Activated naive CD4-positive, alpha-beta T cell treated with anti-CD3 and anti-CD28 coated beads, Interleukin-2, amount 50 U/mL, for 24 hours (primary cell): ENCODE measurements around the gene PIP5K1B.
A peak's percentile ranks its signal among the peaks of the same experiment; 100 is the strongest.
"Not testable (repeated sequence)": the region's sequence is repeated elsewhere in the genome, so short reads cannot be mapped to it uniquely, and the experiment has no call there.

Experiments
- H3K27ac Mint-ChIP-seq: one replicate; pipeline ENCODE4 v1.8.0; 2021; ENCODE audit warnings: mild to moderate bottlenecking, mixed read lengths
- H3K27me3 Mint-ChIP-seq: one replicate; pipeline ENCODE4 v1.8.0; 2021; ENCODE audit warnings: mixed read lengths
- H3K36me3 Mint-ChIP-seq: one replicate; pipeline ENCODE4 v1.8.0; 2021; ENCODE audit warnings: mixed read lengths
- H3K4me1 Mint-ChIP-seq: one replicate; pipeline ENCODE4 v1.8.0; 2021; ENCODE audit warnings: mixed read lengths
- H3K4me3 Mint-ChIP-seq: one replicate; pipeline ENCODE4 v1.8.0; 2021; ENCODE audit warnings: mild to moderate bottlenecking, mixed read lengths
- H3K9me3 Mint-ChIP-seq: one replicate; pipeline ENCODE4 v1.8.0; 2021; ENCODE audit warnings: mixed read lengths

Gene PIP5K1B, protein sequence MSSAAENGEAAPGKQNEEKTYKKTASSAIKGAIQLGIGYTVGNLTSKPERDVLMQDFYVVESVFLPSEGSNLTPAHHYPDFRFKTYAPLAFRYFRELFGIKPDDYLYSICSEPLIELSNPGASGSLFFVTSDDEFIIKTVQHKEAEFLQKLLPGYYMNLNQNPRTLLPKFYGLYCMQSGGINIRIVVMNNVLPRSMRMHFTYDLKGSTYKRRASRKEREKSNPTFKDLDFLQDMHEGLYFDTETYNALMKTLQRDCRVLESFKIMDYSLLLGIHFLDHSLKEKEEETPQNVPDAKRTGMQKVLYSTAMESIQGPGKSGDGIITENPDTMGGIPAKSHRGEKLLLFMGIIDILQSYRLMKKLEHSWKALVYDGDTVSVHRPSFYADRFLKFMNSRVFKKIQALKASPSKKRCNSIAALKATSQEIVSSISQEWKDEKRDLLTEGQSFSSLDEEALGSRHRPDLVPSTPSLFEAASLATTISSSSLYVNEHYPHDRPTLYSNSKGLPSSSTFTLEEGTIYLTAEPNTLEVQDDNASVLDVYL

DNA sequence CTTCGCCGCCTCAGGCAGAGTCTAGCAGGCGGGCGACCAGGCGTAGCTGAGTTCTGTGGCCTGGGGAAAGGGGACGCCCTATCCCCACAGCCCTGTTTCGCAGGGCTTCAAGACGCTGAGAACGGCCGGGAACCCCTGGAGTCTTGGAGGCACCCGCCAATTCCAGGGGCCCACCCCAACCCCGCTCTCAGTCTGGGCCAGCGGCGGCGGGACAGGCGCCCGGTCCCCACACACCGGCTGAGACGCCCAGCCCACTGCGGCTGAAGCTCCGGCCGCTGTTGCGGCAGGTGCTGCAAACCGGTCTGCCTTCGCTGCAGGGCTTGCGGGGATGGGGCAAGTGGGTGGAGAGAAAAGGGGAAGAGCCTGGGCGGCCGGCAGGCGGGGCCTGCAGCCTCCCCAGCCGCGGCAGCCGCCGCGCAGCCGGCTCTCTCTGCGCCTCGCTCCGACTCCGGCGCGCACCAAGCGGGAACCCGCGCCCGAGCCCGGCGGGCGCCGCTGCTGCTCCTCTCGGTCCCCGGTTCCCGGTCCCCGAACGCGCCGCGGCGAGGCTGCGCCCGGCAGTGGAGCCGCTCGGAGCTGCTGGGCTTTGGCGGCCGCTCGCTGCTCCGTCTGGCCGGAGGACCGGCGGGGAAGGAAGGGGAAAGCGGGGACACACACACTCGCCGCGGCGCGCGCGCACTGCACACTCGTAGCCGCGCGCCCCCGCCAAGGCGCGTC is at the start of gene PIP5K1B:
Gene PIP5K1B (plus strand): TSS at position 427 of the 717 bp plus-strand sequence. CDS start 117,375 bp downstream, outside the sequence.
- Mint-ChIP-seq H3K4me1 (peaks cover 17% of the 10 kb centered on the region), H3K27me3 (peaks cover 46% of the 10 kb centered on the region), H3K9me3 (no peaks in the 10 kb centered on the region), H3K36me3 (no peaks in the 10 kb centered on the region), H3K27ac (peak within 1 kb of the TSS; percentile 33), H3K4me3 (peak within 1 kb of the TSS; percentile 87)

DNA sequence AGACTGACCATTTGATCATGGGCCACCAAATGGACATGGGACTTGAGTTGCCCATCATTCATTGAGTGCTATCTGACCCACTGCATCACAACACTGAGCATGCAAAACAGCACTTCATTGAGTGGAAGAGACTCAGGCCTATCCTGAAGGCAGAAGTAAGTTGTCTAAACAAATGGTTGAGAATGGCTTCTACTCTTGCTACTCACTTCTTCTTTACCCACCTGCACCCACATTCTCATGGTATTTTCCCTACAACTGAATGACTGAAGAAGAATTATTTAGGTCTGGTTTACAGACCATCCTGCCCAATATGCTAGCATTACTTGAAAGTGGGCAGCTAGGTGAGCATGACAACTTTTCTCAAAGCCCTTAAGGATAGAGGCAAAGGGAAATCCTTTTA is 41.0 kb upstream of the PIP5K1B start:
- no peak overlapping the region for H3K27ac Mint-ChIP-seq
- H3K9me3 Mint-ChIP-seq: peaks cover 7% of the 10 kb centered on the region
- no peaks in the 10 kb centered on the region for H3K27me3 Mint-ChIP-seq
- H3K36me3 Mint-ChIP-seq: no peaks in the 10 kb centered on the region
- no peak overlapping the region for H3K4me3 Mint-ChIP-seq
- no peaks in the 10 kb centered on the region for H3K4me1 Mint-ChIP-seq

DNA sequence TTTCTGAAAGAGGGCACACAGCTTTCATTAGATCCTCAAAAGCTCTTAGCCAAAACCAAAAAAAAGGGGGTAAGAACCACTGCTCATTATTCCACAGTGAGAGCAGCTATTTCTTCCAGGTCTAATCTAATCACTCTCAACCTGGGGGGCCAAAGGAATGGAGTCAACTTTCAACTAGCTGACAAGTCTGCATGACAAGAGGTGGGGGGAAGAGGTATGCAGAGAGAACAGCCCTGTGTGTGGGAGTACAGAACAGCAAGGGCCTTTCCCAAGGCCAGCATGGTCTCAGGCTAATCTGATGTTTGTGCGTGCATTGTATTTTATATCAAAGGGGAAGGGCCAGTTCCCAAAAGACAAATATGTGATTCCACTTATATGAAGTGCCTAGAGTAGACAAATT is 36.9 kb upstream of the PIP5K1B start:
- no peak overlapping the region for H3K4me3 Mint-ChIP-seq
- H3K27me3 Mint-ChIP-seq: no peaks in the 10 kb centered on the region
- H3K4me1 Mint-ChIP-seq: no peaks in the 10 kb centered on the region
- H3K27ac Mint-ChIP-seq: no peak overlapping the region
- H3K36me3 Mint-ChIP-seq: no peaks in the 10 kb centered on the region
- H3K9me3 Mint-ChIP-seq: no peaks in the 10 kb centered on the region

DNA sequence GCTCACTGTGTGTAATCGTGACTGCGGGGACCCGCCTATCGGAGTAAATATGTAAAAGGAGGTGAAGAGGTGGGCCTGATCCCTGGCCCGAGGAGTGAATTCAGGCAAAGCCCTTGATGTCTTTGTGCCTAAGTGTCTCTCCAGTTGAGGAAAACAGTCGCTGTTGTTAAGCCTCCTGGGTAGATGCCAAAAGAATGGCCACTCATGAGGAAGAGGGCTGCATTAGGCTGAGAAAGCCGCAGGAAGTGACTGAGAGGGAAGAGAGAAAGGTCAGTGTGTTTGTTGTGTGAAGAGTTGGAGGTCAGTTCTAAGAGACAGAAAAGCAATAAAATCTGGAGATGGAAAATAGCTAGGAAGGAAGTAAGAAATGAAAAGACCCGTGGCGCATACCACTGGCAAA is 35.8 kb upstream of the PIP5K1B start:
- Mint-ChIP-seq H3K27ac (no peak overlapping the region), H3K4me3 (no peak overlapping the region), H3K27me3 (no peaks in the 10 kb centered on the region), H3K4me1 (no peaks in the 10 kb centered on the region), H3K36me3 (no peaks in the 10 kb centered on the region), H3K9me3 (no peaks in the 10 kb centered on the region)

DNA sequence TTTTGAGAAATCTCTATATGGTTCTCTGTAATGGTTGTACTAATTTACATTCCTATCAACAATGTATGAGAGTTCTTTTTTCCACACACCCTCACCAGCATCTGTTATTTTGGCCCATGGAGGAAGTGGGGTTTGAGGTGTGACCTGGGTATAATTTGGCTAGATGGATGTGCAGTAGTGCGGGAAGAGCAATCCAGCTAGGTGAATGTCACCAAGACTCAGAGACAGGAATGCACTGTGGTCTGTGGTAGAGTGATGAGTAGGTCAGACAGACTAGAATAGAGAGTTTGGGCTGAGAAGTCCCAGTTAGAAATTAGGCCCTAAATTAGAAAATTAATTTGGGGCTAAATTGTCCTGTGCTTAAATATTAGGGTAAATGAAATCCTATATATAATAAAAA is 32.8 kb upstream of the PIP5K1B start:
- Mint-ChIP-seq H3K4me1 (no peaks in the 10 kb centered on the region), H3K27ac (no peak overlapping the region), H3K27me3 (peaks cover 2% of the 10 kb centered on the region), H3K36me3 (no peaks in the 10 kb centered on the region), H3K9me3 (no peaks in the 10 kb centered on the region), H3K4me3 (no peak overlapping the region)

DNA sequence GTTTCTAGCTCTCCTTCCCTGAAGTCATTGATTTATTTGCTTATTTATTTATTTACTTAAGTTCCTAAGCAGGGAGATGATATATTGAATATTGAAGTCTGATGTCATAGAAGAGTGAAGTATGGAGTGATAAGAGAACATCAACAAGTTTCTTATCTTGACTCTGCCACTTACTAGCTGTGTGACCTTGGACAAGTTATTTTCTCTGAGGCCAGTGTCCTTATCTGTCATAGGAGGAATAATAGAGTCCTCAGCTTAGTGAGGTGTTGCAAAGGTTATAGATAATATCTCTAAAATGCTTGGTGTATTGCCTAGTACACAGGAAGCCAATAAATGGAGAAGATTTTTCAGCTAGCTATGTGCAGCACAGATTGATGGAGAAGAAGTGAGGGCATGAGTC is 32.4 kb upstream of the PIP5K1B start:
- Mint-ChIP-seq H3K36me3 (no peaks in the 10 kb centered on the region), H3K4me1 (no peaks in the 10 kb centered on the region), H3K27me3 (peaks cover 3% of the 10 kb centered on the region), H3K4me3 (no peak overlapping the region), H3K9me3 (no peaks in the 10 kb centered on the region), H3K27ac (no peak overlapping the region)

DNA sequence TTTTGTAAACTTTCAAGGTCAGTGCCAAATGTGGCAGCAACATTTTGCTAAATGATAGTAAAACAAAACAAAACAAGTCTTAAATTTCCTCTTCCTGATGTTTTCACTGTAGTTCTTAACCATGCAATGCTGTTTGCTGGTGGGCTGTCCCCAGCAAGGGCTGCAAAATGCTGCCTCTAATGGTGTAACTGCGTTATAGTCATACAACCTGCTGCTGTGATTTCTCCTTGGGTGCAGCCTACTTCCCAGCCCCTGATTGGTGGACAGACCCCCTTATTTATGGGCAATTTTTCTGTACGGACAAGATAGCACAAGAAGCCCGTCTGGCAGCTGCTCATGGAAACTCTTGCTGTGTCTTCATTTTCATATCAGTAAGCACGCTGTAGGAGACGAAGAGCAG is 26.6 kb upstream of the PIP5K1B start:
- Mint-ChIP-seq H3K9me3 (no peaks in the 10 kb centered on the region), H3K36me3 (no peaks in the 10 kb centered on the region), H3K4me1 (no peaks in the 10 kb centered on the region), H3K4me3 (no peak overlapping the region), H3K27ac (no peak overlapping the region), H3K27me3 (peaks cover 6% of the 10 kb centered on the region)

DNA sequence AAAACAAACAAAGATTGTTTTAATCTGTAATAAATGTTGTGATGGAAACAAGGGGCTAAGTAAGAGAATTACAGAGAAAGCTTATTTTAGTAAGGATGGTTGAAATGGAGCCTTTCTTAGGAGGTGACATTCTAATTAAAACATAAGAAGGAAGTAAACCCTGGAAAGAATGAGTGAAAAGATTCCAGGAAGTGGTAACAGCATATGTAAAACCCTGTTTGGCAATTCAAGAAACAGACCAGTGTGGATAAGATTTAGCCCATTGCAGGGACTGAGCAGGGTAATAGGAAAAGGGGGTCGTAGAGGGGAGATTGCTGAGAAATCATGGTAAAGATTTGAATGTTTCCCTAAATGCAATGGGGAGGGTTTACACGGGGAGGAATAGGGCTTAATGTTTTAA is 21.6 kb upstream of the PIP5K1B start:
- no peaks in the 10 kb centered on the region for H3K36me3 Mint-ChIP-seq
- no peaks in the 10 kb centered on the region for H3K9me3 Mint-ChIP-seq
- no peak overlapping the region for H3K4me3 Mint-ChIP-seq
- H3K27me3 Mint-ChIP-seq: peaks cover 5% of the 10 kb centered on the region
- no peak overlapping the region for H3K27ac Mint-ChIP-seq
- no peaks in the 10 kb centered on the region for H3K4me1 Mint-ChIP-seq

DNA sequence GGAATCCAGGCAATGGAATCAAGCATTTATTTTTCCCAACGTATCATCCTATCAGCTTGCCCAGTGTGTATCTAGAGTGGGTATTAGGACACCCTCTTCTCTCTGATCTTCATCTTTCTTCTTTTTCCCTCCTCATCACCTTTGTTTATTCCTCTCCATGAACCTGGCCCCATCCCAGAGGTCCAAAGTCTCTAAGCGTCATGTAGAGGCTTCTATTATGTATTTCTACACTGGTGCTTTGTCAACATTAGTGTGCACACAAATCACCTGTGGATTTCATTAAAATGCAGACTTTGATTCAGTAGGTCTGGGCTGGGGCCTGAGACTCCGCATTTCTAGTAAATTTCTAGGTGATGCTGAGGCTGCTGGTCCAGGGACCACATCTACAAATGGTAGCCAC is 19.8 kb upstream of the PIP5K1B start:
- no peak overlapping the region for H3K4me3 Mint-ChIP-seq
- H3K9me3 Mint-ChIP-seq: no peaks in the 10 kb centered on the region
- peaks cover 6% of the 10 kb centered on the region for H3K27me3 Mint-ChIP-seq
- H3K4me1 Mint-ChIP-seq: no peaks in the 10 kb centered on the region
- H3K27ac Mint-ChIP-seq: no peak overlapping the region
- H3K36me3 Mint-ChIP-seq: no peaks in the 10 kb centered on the region

DNA sequence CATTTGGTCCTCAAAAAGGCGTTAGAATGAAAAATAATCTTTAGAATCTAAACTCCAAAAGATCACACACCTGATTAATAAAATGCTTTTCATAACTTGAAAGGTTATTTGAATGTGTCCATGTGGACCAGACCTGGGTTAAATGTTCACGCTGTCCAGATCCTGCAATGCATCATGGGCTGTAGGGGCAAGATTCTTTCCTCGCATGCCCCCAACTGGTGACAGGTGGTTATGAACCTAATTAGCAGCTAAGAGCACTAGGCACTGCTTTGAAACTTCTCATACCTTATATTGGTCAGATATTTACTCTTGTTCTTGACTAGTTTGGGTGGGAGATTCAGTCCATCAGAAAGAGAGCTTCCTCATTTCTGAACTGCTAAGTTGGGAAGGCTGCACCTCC is 19.3 kb upstream of the PIP5K1B start:
- H3K27ac Mint-ChIP-seq: no peak overlapping the region
- H3K9me3 Mint-ChIP-seq: no peaks in the 10 kb centered on the region
- no peak overlapping the region for H3K4me3 Mint-ChIP-seq
- H3K36me3 Mint-ChIP-seq: no peaks in the 10 kb centered on the region
- H3K4me1 Mint-ChIP-seq: no peaks in the 10 kb centered on the region
- H3K27me3 Mint-ChIP-seq: peaks cover 6% of the 10 kb centered on the region

DNA sequence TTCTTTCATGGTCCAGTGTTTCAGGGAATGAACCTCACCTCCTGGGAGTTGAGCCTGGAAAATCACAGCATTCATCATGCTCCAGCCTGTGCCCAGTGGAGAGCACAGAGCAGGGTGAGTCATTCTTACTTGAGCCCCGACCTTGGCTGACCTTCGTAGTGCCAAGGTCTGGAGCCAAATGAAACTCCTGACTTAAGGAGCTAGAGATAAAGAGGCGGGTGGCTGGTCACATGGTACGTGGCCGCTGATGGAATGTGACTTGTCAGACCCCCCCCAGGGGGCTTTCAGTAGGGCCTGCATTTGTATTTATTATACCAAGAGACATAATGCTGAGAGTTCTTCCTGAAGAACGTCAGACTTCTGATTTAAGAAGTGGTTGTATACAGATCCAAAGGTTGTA is 15.0 kb upstream of the PIP5K1B start:
- no peak overlapping the region for H3K27ac Mint-ChIP-seq
- H3K4me3 Mint-ChIP-seq: no peak overlapping the region
- H3K4me1 Mint-ChIP-seq: no peaks in the 10 kb centered on the region
- H3K36me3 Mint-ChIP-seq: no peaks in the 10 kb centered on the region
- no peaks in the 10 kb centered on the region for H3K9me3 Mint-ChIP-seq
- H3K27me3 Mint-ChIP-seq: peaks cover 10% of the 10 kb centered on the region

DNA sequence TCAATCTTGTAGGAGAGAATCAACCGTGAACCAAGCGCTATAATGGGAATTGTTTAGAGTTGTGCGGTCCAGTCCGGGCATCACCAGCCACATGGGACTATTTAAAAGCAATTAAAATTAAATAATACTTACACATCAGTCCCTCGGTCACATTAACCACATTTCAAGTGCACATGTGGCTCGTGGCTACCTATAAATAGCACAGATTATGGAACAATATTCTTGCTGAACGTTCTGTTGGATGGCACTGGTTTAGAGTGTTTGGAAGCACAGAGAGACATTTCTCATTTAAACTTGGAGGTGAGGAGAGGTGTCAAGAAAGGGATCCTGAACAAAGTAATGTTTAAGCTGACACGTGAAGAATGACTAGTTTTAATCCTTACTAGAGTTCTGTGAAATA is 12.5 kb upstream of the PIP5K1B start:
- H3K4me1 Mint-ChIP-seq: no peaks in the 10 kb centered on the region
- H3K9me3 Mint-ChIP-seq: no peaks in the 10 kb centered on the region
- H3K27ac Mint-ChIP-seq: no peak overlapping the region
- no peak overlapping the region for H3K4me3 Mint-ChIP-seq
- H3K27me3 Mint-ChIP-seq: peaks cover 15% of the 10 kb centered on the region
- H3K36me3 Mint-ChIP-seq: peaks cover 2% of the 10 kb centered on the region

DNA sequence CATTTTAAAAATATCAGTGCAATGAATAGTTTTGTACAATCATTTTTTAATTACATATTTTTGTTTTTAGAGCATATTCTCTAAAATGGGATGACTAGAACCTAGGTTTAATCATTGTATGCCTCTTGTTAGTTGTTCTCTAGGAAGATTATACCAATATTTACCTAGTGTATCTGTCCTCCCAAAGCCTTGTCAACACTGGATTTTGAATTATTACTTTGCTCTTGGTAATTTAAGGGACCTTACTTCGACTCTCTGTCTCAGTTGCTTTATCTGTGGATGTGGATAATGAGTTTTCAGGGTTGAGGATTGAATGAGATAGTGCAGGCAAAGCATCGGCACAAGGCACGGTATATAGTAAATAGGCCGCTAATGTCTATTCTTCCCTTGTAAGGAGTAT is 10.9 kb upstream of the PIP5K1B start:
- H3K9me3 Mint-ChIP-seq: no peaks in the 10 kb centered on the region
- H3K36me3 Mint-ChIP-seq: peaks cover 2% of the 10 kb centered on the region
- peaks cover 24% of the 10 kb centered on the region for H3K27me3 Mint-ChIP-seq
- no peak overlapping the region for H3K4me3 Mint-ChIP-seq
- H3K4me1 Mint-ChIP-seq: no peaks in the 10 kb centered on the region
- no peak overlapping the region for H3K27ac Mint-ChIP-seq

DNA sequence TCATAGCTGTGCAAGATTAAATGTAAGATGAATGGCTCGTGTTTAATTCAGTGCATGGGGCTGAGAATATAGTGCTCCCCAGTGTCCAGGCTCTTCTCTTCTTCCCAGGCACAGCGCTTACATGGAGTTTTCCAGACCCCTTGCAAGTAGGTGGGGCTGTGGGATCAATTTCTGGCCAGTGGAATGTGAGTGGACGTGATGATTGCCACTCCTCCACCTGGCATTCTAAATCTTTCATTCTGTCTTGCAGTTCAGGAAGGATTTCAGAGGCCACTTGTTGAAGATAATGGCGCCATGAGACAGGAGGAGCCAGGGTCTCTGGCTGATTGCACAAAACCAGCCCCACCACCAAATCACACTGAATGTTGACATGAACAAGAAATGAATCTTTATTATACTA is 7.2 kb upstream of the PIP5K1B start:
- no peak overlapping the region for H3K27ac Mint-ChIP-seq
- H3K27me3 Mint-ChIP-seq: peaks cover 32% of the 10 kb centered on the region
- no peaks in the 10 kb centered on the region for H3K9me3 Mint-ChIP-seq
- H3K4me3 Mint-ChIP-seq: no peak overlapping the region
- H3K36me3 Mint-ChIP-seq: peaks cover 2% of the 10 kb centered on the region
- no peaks in the 10 kb centered on the region for H3K4me1 Mint-ChIP-seq

DNA sequence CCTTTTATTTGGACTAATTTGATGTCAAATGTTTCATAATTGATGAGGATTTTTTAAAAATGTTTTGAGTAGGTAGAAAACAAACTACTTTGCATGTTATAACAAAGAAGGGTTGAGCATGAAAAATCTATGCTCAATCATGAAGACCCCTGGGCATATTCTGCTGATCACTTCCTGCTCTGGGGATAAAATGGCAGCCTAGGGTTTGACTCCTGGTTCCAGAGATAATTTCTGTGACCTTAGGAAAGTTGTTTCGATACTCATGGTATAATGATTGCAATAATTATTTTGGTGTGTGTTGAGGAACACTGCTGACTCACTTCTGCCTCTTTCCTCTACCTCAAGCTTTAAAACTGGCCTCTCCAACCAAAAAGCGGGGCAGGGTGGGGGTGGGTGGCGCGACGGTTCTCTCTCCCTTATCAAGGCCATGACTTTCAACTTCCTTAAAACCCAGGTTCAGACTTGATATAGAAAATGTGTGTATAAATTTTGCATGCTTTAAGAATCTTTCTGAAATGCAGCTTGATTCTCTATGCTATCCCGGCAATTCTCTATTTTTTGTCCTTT is 6.0 kb upstream of the PIP5K1B start:
- no peaks in the 10 kb centered on the region for H3K4me1 Mint-ChIP-seq
- H3K27me3 Mint-ChIP-seq: peaks cover 41% of the 10 kb centered on the region
- no peaks in the 10 kb centered on the region for H3K9me3 Mint-ChIP-seq
- peaks cover 2% of the 10 kb centered on the region for H3K36me3 Mint-ChIP-seq
- no peak overlapping the region for H3K27ac Mint-ChIP-seq
- H3K4me3 Mint-ChIP-seq: no peak overlapping the region

DNA sequence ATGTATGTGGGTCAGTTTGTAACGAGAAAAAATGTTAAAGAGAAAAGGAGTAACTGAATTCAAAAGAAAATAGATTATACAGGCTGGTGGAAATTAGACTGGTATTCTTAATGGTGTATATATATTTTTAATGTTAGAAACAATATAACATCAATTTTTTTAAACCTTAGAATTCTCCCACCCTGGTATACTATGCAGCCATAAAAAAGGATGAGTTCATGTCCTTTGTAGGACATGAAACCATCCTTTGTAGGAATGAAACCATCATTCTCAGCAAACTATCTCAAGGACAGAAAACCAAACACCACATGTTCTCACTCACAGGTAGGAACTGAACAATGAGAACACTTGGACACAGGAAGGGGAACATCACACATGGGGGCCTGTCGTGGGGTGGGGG is 5.4 kb upstream of the PIP5K1B start:
- not testable (repeated sequence) for H3K27ac Mint-ChIP-seq, H3K9me3 Mint-ChIP-seq, H3K4me3 Mint-ChIP-seq, H3K36me3 Mint-ChIP-seq, H3K4me1 Mint-ChIP-seq
- peaks cover 46% of the 10 kb centered on the region for H3K27me3 Mint-ChIP-seq
